WTC11 (cell line): Measurements from ENCODE around the gene EXOSC6. TPM values are rescaled to one million over a fixed set of nuclear protein-coding genes. Genes with fewer than 3 reads are reported as not detected.
"Not testable (repeated sequence)": the region's sequence is repeated elsewhere in the genome, so short reads cannot be mapped to it uniquely, and the experiment has no call there.

Experiments
- ATAC-seq: fragments of 200-7000 bp; cut with Tn5 transposase; 2 replicates; pipeline ENCODE4 v1.10.0; 2021; ENCODE audit warnings: mild to moderate bottlenecking, moderate library complexity
- CTCF ChIA-PET: fragments of 300-600 bp; sonication (Branson Sonifier 250); formaldehyde crosslinking; loops from one replicate; lab custom pipeline; 2021; ENCODE audit warnings: antibody characterized with exemption; lab: Charles Lee
- POLR2A ChIA-PET: fragments of 350-600 bp; sonication (Branson Sonifier 250); formaldehyde crosslinking; loops from one replicate; lab custom pipeline; 2021; ENCODE audit warnings: antibody characterized with exemption; lab: Charles Lee
- DNase-seq: peaks from one replicate; pipeline ENCODE4 v3.0.0; 2021; ENCODE audit warnings: low spot score
- H3K27ac Mint-ChIP-seq: 2 replicates; pipeline ENCODE4 v1.8.0; 2021; ENCODE audit warnings: mixed read lengths
- H3K27me3 Mint-ChIP-seq: 2 replicates; pipeline ENCODE4 v1.8.0; 2021; ENCODE audit warnings: low read depth, mild to moderate bottlenecking, moderate library complexity, mixed read lengths
- H3K36me3 Mint-ChIP-seq: 2 replicates; pipeline ENCODE4 v1.8.0; 2021; ENCODE audit warnings: mixed read lengths
- H3K4me1 Mint-ChIP-seq: 2 replicates; pipeline ENCODE4 v1.8.0; 2022; ENCODE audit warnings: mixed read lengths
- H3K4me3 Mint-ChIP-seq: 2 replicates; pipeline ENCODE4 v1.8.0; 2021; ENCODE audit warnings: mild to moderate bottlenecking, moderate library complexity, mixed read lengths
- H3K9me3 Mint-ChIP-seq: 2 replicates; pipeline ENCODE4 v1.8.0; 2021; ENCODE audit warnings: mixed read lengths
- ELF4 ChIP-seq: sonication (generic); formaldehyde crosslinking; IDR thresholded peaks from 2 replicates; pipeline ENCODE4 v1.8.1; 2022; ENCODE audit warnings: low read depth, mild to moderate bottlenecking, moderate library complexity, missing genetic modification reagents
- NFE2L1 ChIP-seq: sonication (generic); formaldehyde crosslinking; IDR thresholded peaks from 2 replicates; pipeline ENCODE4 v1.8.1; 2023; ENCODE audit warnings: missing genetic modification reagents
- SMAD4 ChIP-seq: sonication (generic); formaldehyde crosslinking; IDR thresholded peaks from 2 replicates; pipeline ENCODE4 v1.8.0; 2022; ENCODE audit warnings: mild to moderate bottlenecking, missing genetic modification reagents
- SOX15 ChIP-seq: fragments of 250-450 bp; sonication (Bioruptor Pico); IDR thresholded peaks from 2 replicates; pipeline ENCODE4 v1.9.0; 2021; ENCODE audit warnings: mild to moderate bottlenecking
- SP1 ChIP-seq: sonication (generic); formaldehyde crosslinking; conservative IDR thresholded peaks from 2 replicates; pipeline ENCODE4 v1.8.1; 2022; ENCODE audit warnings: missing genetic modification reagents
- ZNF263 ChIP-seq: sonication (generic); formaldehyde crosslinking; IDR thresholded peaks from 2 replicates; pipeline ENCODE4 v1.8.1; 2022; ENCODE audit warnings: low read depth, mild to moderate bottlenecking, moderate library complexity, missing genetic modification reagents
- total RNA-seq: library from RNA; stranded (reverse); gene quantifications from 3 replicates; pipeline ENCODE4 v1.2.3, GENCODE V29; 2021
- TF ChIP-seq, protein P1 (sequence below): sonication (generic); formaldehyde crosslinking; conservative IDR thresholded peaks from 2 replicates; pipeline ENCODE4 v1.8.1; 2023; ENCODE audit warnings: mild to moderate bottlenecking, low read depth, missing genetic modification reagents, moderate library complexity
- TF ChIP-seq, protein P2 (sequence below): fragments of 200-600 bp; IDR thresholded peaks from 2 replicates; pipeline ENCODE4 v1.8.0; 2022; ENCODE audit warnings: antibody characterized with exemption
- TF ChIP-seq, protein P3 (sequence below): sonication (generic); formaldehyde crosslinking; IDR thresholded peaks from 2 replicates; pipeline ENCODE4 v1.8.0; 2023; ENCODE audit warnings: missing genetic modification reagents, mild to moderate bottlenecking, borderline replicate concordance
- TF ChIP-seq, protein P4 (sequence below): fragments of 250-450 bp; sonication (Bioruptor Pico); IDR thresholded peaks from 2 replicates; pipeline ENCODE4 v1.9.0; 2021; ENCODE audit warnings: mild to moderate bottlenecking, borderline replicate concordance
- TF ChIP-seq, protein P5 (sequence below): sonication (generic); formaldehyde crosslinking; IDR thresholded peaks from 2 replicates; pipeline ENCODE4 v1.8.1; 2023; ENCODE audit warnings: mild to moderate bottlenecking, missing genetic modification reagents

The EXOSC6 gene
- total RNA-seq, 1 experiment from 2014 or later, result 27.3 TPM

DNA sequence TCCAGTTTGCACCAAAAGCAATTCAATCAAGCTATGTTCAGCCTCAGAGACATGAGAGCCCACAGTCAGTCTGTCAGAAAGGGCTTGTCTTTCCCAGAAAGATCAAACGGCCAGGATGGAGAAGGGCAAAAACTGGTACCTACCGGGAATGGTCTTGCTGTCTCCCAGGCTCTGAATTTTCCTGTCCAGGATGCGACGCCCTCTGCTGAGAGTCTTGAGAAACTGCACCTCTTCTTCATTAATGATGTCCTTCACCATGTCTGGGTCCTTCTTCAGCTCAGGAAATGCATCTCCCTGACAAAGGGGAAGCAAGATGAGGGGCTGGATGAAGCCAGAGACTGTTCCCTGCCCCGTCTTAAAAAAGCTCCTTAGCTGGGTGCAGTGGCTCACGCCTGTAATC, 15.8 kb upstream of the EXOSC6 start:
- Mint-ChIP-seq H3K4me1 (no peaks in the 10 kb centered on the region), H3K9me3 (no peaks in the 10 kb centered on the region)

DNA sequence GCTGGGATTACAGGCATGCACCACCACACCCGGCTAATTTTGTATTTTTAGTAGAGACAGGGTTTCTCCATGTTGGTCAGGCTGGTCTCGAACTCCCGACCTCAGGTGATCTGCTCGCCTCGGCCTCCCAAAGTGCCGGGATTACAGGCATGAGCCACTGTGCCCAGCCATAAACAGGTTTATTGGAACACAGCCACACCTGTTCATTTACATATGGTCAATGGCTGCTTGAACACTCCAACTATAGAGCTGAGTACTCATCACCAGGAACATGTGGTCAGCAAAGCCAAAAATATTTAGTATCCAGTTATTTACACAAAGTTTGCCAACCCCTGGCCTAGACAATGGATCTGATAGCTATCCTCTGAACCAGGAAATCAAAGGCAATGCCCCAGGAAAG, 8.2 kb upstream of the EXOSC6 start:
- POLR2A ChIA-PET, ATAC-seq, H3K4me3 Mint-ChIP-seq, H3K9me3 Mint-ChIP-seq, DNase-seq, H3K27ac Mint-ChIP-seq, H3K27me3 Mint-ChIP-seq, H3K4me1 Mint-ChIP-seq: not testable (repeated sequence)
- H3K36me3 Mint-ChIP-seq, result peaks cover 83% of the 10 kb centered on the region
- CTCF ChIA-PET, result interaction anchor here (0.7 kb wide), 1 partner anchor 8 kb away, joined by 3 read pairs; no protein-coding TSS in a partner anchor

More for the DNA sequence above, 15.8 kb upstream of the EXOSC6 start:
- ChIA-PET POLR2A (interaction anchor here (0.9 to 1.2 kb wide), 2 partner anchors 17 to 21 kb away, joined by 3 read pairs; partner anchors contain the start of gene AARS1), CTCF (interaction anchor here (0.6 to 3.1 kb wide), 14 partner anchors 10 to 307 kb away, joined by 3 to 19 read pairs (median 4); partner anchors contain the start of gene EXOSC6)
- Mint-ChIP-seq H3K36me3 (peaks cover 78% of the 10 kb centered on the region), H3K4me3 (no peak overlapping the region)
- TF ChIP-seq, protein P1, sequence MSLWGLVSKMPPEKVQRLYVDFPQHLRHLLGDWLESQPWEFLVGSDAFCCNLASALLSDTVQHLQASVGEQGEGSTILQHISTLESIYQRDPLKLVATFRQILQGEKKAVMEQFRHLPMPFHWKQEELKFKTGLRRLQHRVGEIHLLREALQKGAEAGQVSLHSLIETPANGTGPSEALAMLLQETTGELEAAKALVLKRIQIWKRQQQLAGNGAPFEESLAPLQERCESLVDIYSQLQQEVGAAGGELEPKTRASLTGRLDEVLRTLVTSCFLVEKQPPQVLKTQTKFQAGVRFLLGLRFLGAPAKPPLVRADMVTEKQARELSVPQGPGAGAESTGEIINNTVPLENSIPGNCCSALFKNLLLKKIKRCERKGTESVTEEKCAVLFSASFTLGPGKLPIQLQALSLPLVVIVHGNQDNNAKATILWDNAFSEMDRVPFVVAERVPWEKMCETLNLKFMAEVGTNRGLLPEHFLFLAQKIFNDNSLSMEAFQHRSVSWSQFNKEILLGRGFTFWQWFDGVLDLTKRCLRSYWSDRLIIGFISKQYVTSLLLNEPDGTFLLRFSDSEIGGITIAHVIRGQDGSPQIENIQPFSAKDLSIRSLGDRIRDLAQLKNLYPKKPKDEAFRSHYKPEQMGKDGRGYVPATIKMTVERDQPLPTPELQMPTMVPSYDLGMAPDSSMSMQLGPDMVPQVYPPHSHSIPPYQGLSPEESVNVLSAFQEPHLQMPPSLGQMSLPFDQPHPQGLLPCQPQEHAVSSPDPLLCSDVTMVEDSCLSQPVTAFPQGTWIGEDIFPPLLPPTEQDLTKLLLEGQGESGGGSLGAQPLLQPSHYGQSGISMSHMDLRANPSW (CRISPR knock-in tag), result no peak
- TF ChIP-seq, protein P2, sequence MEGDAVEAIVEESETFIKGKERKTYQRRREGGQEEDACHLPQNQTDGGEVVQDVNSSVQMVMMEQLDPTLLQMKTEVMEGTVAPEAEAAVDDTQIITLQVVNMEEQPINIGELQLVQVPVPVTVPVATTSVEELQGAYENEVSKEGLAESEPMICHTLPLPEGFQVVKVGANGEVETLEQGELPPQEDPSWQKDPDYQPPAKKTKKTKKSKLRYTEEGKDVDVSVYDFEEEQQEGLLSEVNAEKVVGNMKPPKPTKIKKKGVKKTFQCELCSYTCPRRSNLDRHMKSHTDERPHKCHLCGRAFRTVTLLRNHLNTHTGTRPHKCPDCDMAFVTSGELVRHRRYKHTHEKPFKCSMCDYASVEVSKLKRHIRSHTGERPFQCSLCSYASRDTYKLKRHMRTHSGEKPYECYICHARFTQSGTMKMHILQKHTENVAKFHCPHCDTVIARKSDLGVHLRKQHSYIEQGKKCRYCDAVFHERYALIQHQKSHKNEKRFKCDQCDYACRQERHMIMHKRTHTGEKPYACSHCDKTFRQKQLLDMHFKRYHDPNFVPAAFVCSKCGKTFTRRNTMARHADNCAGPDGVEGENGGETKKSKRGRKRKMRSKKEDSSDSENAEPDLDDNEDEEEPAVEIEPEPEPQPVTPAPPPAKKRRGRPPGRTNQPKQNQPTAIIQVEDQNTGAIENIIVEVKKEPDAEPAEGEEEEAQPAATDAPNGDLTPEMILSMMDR, result peak; percentile 55; the same call in 1 of the 2 replicates
- TF ChIP-seq, all 79 proteins: peak for 1
- DNase-seq (peak; percentile 61), ATAC-seq (peak; percentile 82)
- no peaks in the 10 kb centered on the region for H3K27me3 Mint-ChIP-seq
- H3K27ac Mint-ChIP-seq, result peak overlapping the region; percentile 63; the same call in 1 of the 2 replicates

DNA sequence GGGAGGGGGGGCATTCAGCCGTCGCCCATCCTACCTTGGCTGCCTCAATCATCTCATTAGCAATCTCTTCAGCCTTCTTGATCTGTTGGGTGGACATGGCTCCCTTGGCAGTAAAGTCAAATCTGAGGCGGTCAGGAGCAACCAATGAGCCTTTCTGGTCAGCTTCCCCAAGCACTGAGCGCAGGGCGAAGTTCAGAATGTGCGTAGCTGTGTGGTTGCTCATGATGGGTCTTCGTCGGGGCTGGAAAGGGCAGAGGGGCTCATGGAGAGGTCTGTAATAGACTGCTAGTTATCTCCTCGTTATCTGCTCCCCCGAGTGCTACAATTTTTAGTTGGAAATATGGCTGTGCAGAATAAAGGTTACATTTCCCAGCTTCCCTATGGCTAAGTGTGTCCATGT, 7.2 kb upstream of the EXOSC6 start:
- no peak for ATAC-seq
- POLR2A ChIA-PET, result interaction anchor here (0.5 kb wide), 1 partner anchor 264 kb away, joined by 3 read pairs; the partner anchor contains the start of genes COG4 and SF3B3
- no peaks in the 10 kb centered on the region for H3K4me1 Mint-ChIP-seq
- TF ChIP-seq NFE2L1 (CRISPR knock-in tag) (no peak), ELF4 (CRISPR knock-in tag) (no peak), ZNF263 (CRISPR knock-in tag) (no peak), SOX15 (CRISPR knock-in tag) (no peak), SP1 (CRISPR knock-in tag) (no peak), SMAD4 (no peak)
- TF ChIP-seq, protein P3, sequence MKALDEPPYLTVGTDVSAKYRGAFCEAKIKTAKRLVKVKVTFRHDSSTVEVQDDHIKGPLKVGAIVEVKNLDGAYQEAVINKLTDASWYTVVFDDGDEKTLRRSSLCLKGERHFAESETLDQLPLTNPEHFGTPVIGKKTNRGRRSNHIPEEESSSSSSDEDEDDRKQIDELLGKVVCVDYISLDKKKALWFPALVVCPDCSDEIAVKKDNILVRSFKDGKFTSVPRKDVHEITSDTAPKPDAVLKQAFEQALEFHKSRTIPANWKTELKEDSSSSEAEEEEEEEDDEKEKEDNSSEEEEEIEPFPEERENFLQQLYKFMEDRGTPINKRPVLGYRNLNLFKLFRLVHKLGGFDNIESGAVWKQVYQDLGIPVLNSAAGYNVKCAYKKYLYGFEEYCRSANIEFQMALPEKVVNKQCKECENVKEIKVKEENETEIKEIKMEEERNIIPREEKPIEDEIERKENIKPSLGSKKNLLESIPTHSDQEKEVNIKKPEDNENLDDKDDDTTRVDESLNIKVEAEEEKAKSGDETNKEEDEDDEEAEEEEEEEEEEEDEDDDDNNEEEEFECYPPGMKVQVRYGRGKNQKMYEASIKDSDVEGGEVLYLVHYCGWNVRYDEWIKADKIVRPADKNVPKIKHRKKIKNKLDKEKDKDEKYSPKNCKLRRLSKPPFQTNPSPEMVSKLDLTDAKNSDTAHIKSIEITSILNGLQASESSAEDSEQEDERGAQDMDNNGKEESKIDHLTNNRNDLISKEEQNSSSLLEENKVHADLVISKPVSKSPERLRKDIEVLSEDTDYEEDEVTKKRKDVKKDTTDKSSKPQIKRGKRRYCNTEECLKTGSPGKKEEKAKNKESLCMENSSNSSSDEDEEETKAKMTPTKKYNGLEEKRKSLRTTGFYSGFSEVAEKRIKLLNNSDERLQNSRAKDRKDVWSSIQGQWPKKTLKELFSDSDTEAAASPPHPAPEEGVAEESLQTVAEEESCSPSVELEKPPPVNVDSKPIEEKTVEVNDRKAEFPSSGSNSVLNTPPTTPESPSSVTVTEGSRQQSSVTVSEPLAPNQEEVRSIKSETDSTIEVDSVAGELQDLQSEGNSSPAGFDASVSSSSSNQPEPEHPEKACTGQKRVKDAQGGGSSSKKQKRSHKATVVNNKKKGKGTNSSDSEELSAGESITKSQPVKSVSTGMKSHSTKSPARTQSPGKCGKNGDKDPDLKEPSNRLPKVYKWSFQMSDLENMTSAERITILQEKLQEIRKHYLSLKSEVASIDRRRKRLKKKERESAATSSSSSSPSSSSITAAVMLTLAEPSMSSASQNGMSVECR (CRISPR knock-in tag), result no peak
- TF ChIP-seq, protein P4, sequence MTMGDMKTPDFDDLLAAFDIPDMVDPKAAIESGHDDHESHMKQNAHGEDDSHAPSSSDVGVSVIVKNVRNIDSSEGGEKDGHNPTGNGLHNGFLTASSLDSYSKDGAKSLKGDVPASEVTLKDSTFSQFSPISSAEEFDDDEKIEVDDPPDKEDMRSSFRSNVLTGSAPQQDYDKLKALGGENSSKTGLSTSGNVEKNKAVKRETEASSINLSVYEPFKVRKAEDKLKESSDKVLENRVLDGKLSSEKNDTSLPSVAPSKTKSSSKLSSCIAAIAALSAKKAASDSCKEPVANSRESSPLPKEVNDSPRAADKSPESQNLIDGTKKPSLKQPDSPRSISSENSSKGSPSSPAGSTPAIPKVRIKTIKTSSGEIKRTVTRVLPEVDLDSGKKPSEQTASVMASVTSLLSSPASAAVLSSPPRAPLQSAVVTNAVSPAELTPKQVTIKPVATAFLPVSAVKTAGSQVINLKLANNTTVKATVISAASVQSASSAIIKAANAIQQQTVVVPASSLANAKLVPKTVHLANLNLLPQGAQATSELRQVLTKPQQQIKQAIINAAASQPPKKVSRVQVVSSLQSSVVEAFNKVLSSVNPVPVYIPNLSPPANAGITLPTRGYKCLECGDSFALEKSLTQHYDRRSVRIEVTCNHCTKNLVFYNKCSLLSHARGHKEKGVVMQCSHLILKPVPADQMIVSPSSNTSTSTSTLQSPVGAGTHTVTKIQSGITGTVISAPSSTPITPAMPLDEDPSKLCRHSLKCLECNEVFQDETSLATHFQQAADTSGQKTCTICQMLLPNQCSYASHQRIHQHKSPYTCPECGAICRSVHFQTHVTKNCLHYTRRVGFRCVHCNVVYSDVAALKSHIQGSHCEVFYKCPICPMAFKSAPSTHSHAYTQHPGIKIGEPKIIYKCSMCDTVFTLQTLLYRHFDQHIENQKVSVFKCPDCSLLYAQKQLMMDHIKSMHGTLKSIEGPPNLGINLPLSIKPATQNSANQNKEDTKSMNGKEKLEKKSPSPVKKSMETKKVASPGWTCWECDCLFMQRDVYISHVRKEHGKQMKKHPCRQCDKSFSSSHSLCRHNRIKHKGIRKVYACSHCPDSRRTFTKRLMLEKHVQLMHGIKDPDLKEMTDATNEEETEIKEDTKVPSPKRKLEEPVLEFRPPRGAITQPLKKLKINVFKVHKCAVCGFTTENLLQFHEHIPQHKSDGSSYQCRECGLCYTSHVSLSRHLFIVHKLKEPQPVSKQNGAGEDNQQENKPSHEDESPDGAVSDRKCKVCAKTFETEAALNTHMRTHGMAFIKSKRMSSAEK (CRISPR knock-in tag), result no peak
- TF ChIP-seq, protein P5, sequence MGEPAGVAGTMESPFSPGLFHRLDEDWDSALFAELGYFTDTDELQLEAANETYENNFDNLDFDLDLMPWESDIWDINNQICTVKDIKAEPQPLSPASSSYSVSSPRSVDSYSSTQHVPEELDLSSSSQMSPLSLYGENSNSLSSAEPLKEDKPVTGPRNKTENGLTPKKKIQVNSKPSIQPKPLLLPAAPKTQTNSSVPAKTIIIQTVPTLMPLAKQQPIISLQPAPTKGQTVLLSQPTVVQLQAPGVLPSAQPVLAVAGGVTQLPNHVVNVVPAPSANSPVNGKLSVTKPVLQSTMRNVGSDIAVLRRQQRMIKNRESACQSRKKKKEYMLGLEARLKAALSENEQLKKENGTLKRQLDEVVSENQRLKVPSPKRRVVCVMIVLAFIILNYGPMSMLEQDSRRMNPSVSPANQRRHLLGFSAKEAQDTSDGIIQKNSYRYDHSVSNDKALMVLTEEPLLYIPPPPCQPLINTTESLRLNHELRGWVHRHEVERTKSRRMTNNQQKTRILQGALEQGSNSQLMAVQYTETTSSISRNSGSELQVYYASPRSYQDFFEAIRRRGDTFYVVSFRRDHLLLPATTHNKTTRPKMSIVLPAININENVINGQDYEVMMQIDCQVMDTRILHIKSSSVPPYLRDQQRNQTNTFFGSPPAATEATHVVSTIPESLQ (CRISPR knock-in tag), result no peak
- TF ChIP-seq, all 79 proteins: peak for 0
- H3K27me3 Mint-ChIP-seq, result no peaks in the 10 kb centered on the region
- peaks cover 81% of the 10 kb centered on the region for H3K36me3 Mint-ChIP-seq
- no peak overlapping the region for H3K4me3 Mint-ChIP-seq
- CTCF ChIA-PET, result no interaction called here
- no peak for DNase-seq
- H3K27ac Mint-ChIP-seq, result no peak overlapping the region
- H3K9me3 Mint-ChIP-seq, result no peaks in the 10 kb centered on the region
